ENCODE measurements around the gene DUSP14. TPM values are rescaled to one million over a fixed set of nuclear protein-coding genes. Genes with fewer than 3 reads are reported as not detected.
A peak's percentile ranks its signal among the peaks of the same experiment; 100 is the strongest.

Gene DUSP14
- total RNA-seq, 2 donors from 2014 or later: 17.0 to 22.8 TPM

- Mint-ChIP-seq H3K36me3 (ENCODE audit: low read depth) (peaks cover 39% of the 10 kb centered on the region), H3K4me3 (no peak overlapping the region), H3K27me3 (ENCODE audit: insufficient read depth) (no peaks in the 10 kb centered on the region), H3K4me1 (peaks cover 24% of the 10 kb centered on the region), H3K27ac (peak overlapping the region; percentile 52), H3K9me3 (no peaks in the 10 kb centered on the region)
- no peak overlapping the region for H3K4me3 ChIP-seq (ENCODE audit: low read length)
- peaks cover 14% of the 10 kb centered on the region for H3K4me1 ChIP-seq (ENCODE audit: control insufficient read depth, insufficient read depth, low read length)
- H3K36me3 ChIP-seq (ENCODE audit: control insufficient read depth, insufficient read depth, low read length): peaks cover 52% of the 10 kb centered on the region
- no peaks in the 10 kb centered on the region for H3K27me3 ChIP-seq (ENCODE audit: control insufficient read depth, insufficient read depth, low read length, poor library complexity, severe bottlenecking)
- H3K9me3 ChIP-seq (ENCODE audit: control insufficient read depth, low read length): no peaks in the 10 kb centered on the region
- no peak overlapping the region for H3K27ac ChIP-seq (ENCODE audit: low read depth, low read length)
- H3K9ac ChIP-seq (ENCODE audit: extremely low read depth, low read length, poor library complexity, severe bottlenecking): no peak overlapping the region
- 93 to 95% methylated on average over 24 of the region's 24 CpGs for WGBS, 2 experiments (ENCODE audit: insufficient coverage in 1 of 2, insufficient read length in 1 of 2)
- peak; percentile 53 for DNase-seq
- TF ChIP-seq CTCF (conservative IDR thresholded peaks at IDR 0.05): no peak
Observed at GRCh38 chr17:37512442-37513068, 22.9 kb downstream of the DUSP14 start.

GRCh38 chr17:37513711-37514110 lies 24.0 kb downstream of the DUSP14 start:
- 85 to 89% methylated on average over 10 of the region's 10 CpGs for WGBS, 2 experiments (ENCODE audit: insufficient coverage in 1 of 2, insufficient read length in 1 of 2)
- peak overlapping the region; percentile 55 for H3K27ac ChIP-seq (ENCODE audit: low read depth, low read length)
- H3K4me3 ChIP-seq (ENCODE audit: low read length): peak overlapping the region; percentile 43
- Mint-ChIP-seq H3K4me1 (peaks cover 24% of the 10 kb centered on the region), H3K27ac (peak overlapping the region; percentile 77), H3K27me3 (ENCODE audit: insufficient read depth) (no peaks in the 10 kb centered on the region), H3K4me3 (peak overlapping the region; percentile 1), H3K9me3 (no peaks in the 10 kb centered on the region), H3K36me3 (ENCODE audit: low read depth) (peaks cover 51% of the 10 kb centered on the region)
- peaks cover 57% of the 10 kb centered on the region for H3K36me3 ChIP-seq (ENCODE audit: control insufficient read depth, insufficient read depth, low read length)
- H3K9ac ChIP-seq (ENCODE audit: extremely low read depth, low read length, poor library complexity, severe bottlenecking): no peak overlapping the region
- H3K4me1 ChIP-seq (ENCODE audit: control insufficient read depth, insufficient read depth, low read length): peaks cover 14% of the 10 kb centered on the region
- H3K27me3 ChIP-seq (ENCODE audit: control insufficient read depth, insufficient read depth, low read length, poor library complexity, severe bottlenecking): no peaks in the 10 kb centered on the region
- DNase-seq: peak; percentile 55
- no peak for TF ChIP-seq CTCF (conservative IDR thresholded peaks at IDR 0.05)
- H3K9me3 ChIP-seq (ENCODE audit: control insufficient read depth, low read length): no peaks in the 10 kb centered on the region

- H3K27ac ChIP-seq (ENCODE audit: low read depth, low read length): peak overlapping the region; percentile 59
- Mint-ChIP-seq H3K36me3 (ENCODE audit: low read depth) (peaks cover 55% of the 10 kb centered on the region), H3K27ac (peak overlapping the region; percentile 66)
Observed at GRCh38 chr17:37516127-37516571, 26.5 kb downstream of the DUSP14 start.

More at GRCh38 chr17:37516127-37516571, 26.5 kb downstream of the DUSP14 start:
- peaks cover 74% of the 10 kb centered on the region for H3K36me3 ChIP-seq (ENCODE audit: control insufficient read depth, insufficient read depth, low read length)
- H3K9me3 ChIP-seq (ENCODE audit: control insufficient read depth, low read length): no peaks in the 10 kb centered on the region
- Mint-ChIP-seq H3K4me3 (no peak overlapping the region), H3K27me3 (ENCODE audit: insufficient read depth) (no peaks in the 10 kb centered on the region), H3K9me3 (no peaks in the 10 kb centered on the region), H3K4me1 (peaks cover 24% of the 10 kb centered on the region)
- WGBS, 2 experiments (ENCODE audit: insufficient coverage in 1 of 2, insufficient read length in 1 of 2): 82 to 87% methylated on average over 6 of the region's 6 CpGs
- H3K27me3 ChIP-seq (ENCODE audit: control insufficient read depth, insufficient read depth, low read length, poor library complexity, severe bottlenecking): no peaks in the 10 kb centered on the region
- DNase-seq: peak; percentile 58
- H3K4me3 ChIP-seq (ENCODE audit: low read length): no peak overlapping the region
- no peak for TF ChIP-seq CTCF (conservative IDR thresholded peaks at IDR 0.05)
- peaks cover 14% of the 10 kb centered on the region for H3K4me1 ChIP-seq (ENCODE audit: control insufficient read depth, insufficient read depth, low read length)
- H3K9ac ChIP-seq (ENCODE audit: extremely low read depth, low read length, poor library complexity, severe bottlenecking): peak overlapping the region; percentile 56

All from endodermal cell (in vitro differentiated cells).